Fibroblast of villous mesenchyme (primary cell): ENCODE data around the gene C1RL. TPM values are rescaled to one million over a fixed set of nuclear protein-coding genes. Genes with fewer than 3 reads are reported as not detected.

ENCODE experiments used
- DNase-seq: peaks from one replicate; pipeline ENCODE4 v3.0.0-alpha.2; 2010; ENCODE audit warnings: low read depth
- H3K4me3 ChIP-seq: 2 replicates; pipeline ENCODE4 v1.5.1; 2011; ENCODE audit warnings: low read depth, mild to moderate bottlenecking, low read length
- CTCF ChIP-seq: IDR thresholded peaks from 2 replicates; pipeline ENCODE4 v1.5.1; 2012; ENCODE audit warnings: low read depth, mild to moderate bottlenecking, low read length; ENCODE audit not compliant: insufficient read depth
- small RNA-seq: library from RNA; depleted of rRNA; stranded (forward); fragments of <200 nt; gene quantifications from one replicate; pipeline ENCODE3, GENCODE V24; 2012
- total RNA-seq: library from RNA; depleted of rRNA; stranded (reverse); fragments of >200 nt; gene quantifications from 2 replicates; pipeline ENCODE4 v1.2.3, GENCODE V29; 2012

Gene C1RL
- total RNA-seq, 1 donor = 30.2 TPM

GRCh38 chr12:7046383-7047105 lies 62.5 kb downstream of the C1RL start:
- DNase-seq = no peak

GRCh38 chr12:7045913-7046312 lies 63.1 kb downstream of the C1RL start:
- TF ChIP-seq CTCF = no peak
- H3K4me3 ChIP-seq = no peak overlapping the region
- no peak for DNase-seq

More at GRCh38 chr12:7046383-7047105, 62.5 kb downstream of the C1RL start:
- TF ChIP-seq CTCF = no peak
- H3K4me3 ChIP-seq = no peak overlapping the region

Small RNA genes lying within 50 kb of the gene (small RNA-seq; reads per million reads assigned to genes)
- gene RNU6-485P = not detected

Other genes with a start within 250 kb of the C1RL start
- gene TPI1, start 241.7 kb downstream of the C1RL start, total RNA-seq = 620 and 695 TPM in 2 replicates
- 6.0 and 8.7 TPM in 2 replicates for gene SPSB2, start 235.9 kb downstream of the C1RL start, total RNA-seq
- gene LRRC23, start 204.4 kb downstream of the C1RL start, total RNA-seq = 4.7 and 5.5 TPM in 2 replicates
- gene ENO2, start 194.6 kb downstream of the C1RL start, total RNA-seq = 3.5 and 5.2 TPM in 2 replicates
- gene ATN1, start 181.3 kb downstream of the C1RL start, total RNA-seq = 11.3 and 16.4 TPM in 2 replicates
- not detected in 2 replicates for gene RNU7-1, start 165.4 kb downstream of the C1RL start, total RNA-seq
- gene C12orf57, start 165.2 kb downstream of the C1RL start, total RNA-seq = 94.7 and 96.7 TPM in 2 replicates
- not detected in 2 replicates for gene PTPN6, start 157.9 kb downstream of the C1RL start, total RNA-seq
- gene PHB2, start 138.6 kb downstream of the C1RL start, total RNA-seq = 143 and 155 TPM in 2 replicates
- 32.9 and 44.9 TPM in 2 replicates for gene EMG1, start 138.3 kb downstream of the C1RL start, total RNA-seq
- gene LPCAT3, start 90.7 kb downstream of the C1RL start, total RNA-seq = 20.6 and 26.3 TPM in 2 replicates
- gene C1S, start 48.5 kb downstream of the C1RL start, total RNA-seq = 127 and 146 TPM in 2 replicates
- 83.4 and 84.2 TPM in 2 replicates for gene C1R, start 16.8 kb downstream of the C1RL start, total RNA-seq
- not detected in 2 replicates for gene RBP5, start 19.7 kb upstream of the C1RL start, total RNA-seq
- gene CLSTN3, start 21.2 kb upstream of the C1RL start, total RNA-seq = 11.3 and 19.0 TPM in 2 replicates
- gene PEX5, start 80.5 kb upstream of the C1RL start, total RNA-seq = 25.9 and 30.3 TPM in 2 replicates
- gene ACSM4, start 194.9 kb upstream of the C1RL start, total RNA-seq = not detected in 2 replicates